Measurements from ENCODE around the gene GALNT9. TPM values are rescaled to one million over a fixed set of nuclear protein-coding genes. Genes with fewer than 3 reads are reported as not detected.

Gene GALNT9
- total RNA-seq, 1 donor from 2014 or later: not detected

- H3K4me3 ChIP-seq: no peak overlapping the region
- no peak overlapping the region for H2AFZ ChIP-seq (replicated peaks)
- H3K36me3 ChIP-seq: no peaks in the 10 kb centered on the region
- DNase-seq (ENCODE audit: low spot score): no peak
- peaks cover 5% of the 10 kb centered on the region for H3F3A ChIP-seq (ENCODE audit: low read depth)
- H3K4me3 Mint-ChIP-seq: no peak overlapping the region
- H3K27ac Mint-ChIP-seq: peak overlapping the region; percentile 21
- H3K79me2 ChIP-seq (ENCODE audit: low read depth): no peaks in the 10 kb centered on the region
- H3K4me1 Mint-ChIP-seq: peaks cover 6% of the 10 kb centered on the region
- no peaks in the 10 kb centered on the region for H3K4me1 ChIP-seq
- no peak overlapping the region for H3K27ac ChIP-seq
- no peaks in the 10 kb centered on the region for H3K9me3 ChIP-seq (ENCODE audit: low read depth)
- H3K27me3 Mint-ChIP-seq (ENCODE audit: insufficient read depth, low read depth): peaks cover 32% of the 10 kb centered on the region
- TF ChIP-seq CTCF (IDR thresholded peaks at IDR 0.05): no peak
- TF ChIP-seq EZH2 (IDR thresholded peaks at IDR 0.05): no peak
- no peak for TF ChIP-seq EZH2phosphoT487 (IDR thresholded peaks at IDR 0.05)
- H4K20me1 ChIP-seq (ENCODE audit: low read depth): no peaks in the 10 kb centered on the region
- H3K9me3 Mint-ChIP-seq: peaks cover 7% of the 10 kb centered on the region
- no peak overlapping the region for H3K9ac ChIP-seq
- peaks cover 82% of the 10 kb centered on the region for H3K27me3 ChIP-seq
- no peaks in the 10 kb centered on the region for H3K36me3 Mint-ChIP-seq
- H3K4me2 ChIP-seq: no peak overlapping the region
Observed at GRCh38 chr12:132218527-132218875, 110.9 kb downstream of the GALNT9 start.

GRCh38 chr12:132217800-132218526 is 111.4 kb downstream of the GALNT9 start:
- Mint-ChIP-seq H3K27ac (no peak overlapping the region), H3K9me3 (peaks cover 11% of the 10 kb centered on the region), H3K36me3 (no peaks in the 10 kb centered on the region), H3K4me3 (no peak overlapping the region), H3K27me3 (ENCODE audit: insufficient read depth, low read depth) (peaks cover 34% of the 10 kb centered on the region), H3K4me1 (peaks cover 6% of the 10 kb centered on the region)
- H3K36me3 ChIP-seq: no peaks in the 10 kb centered on the region
- H4K20me1 ChIP-seq (ENCODE audit: low read depth): no peaks in the 10 kb centered on the region
- H3K27me3 ChIP-seq: peaks cover 87% of the 10 kb centered on the region
- H3K27ac ChIP-seq: no peak overlapping the region
- no peaks in the 10 kb centered on the region for H3K79me2 ChIP-seq (ENCODE audit: low read depth)
- no peak overlapping the region for H3K9ac ChIP-seq
- H3K4me1 ChIP-seq: no peaks in the 10 kb centered on the region
- H2AFZ ChIP-seq (replicated peaks): no peak overlapping the region
- no peaks in the 10 kb centered on the region for H3K9me3 ChIP-seq (ENCODE audit: low read depth)
- peaks cover 5% of the 10 kb centered on the region for H3F3A ChIP-seq (ENCODE audit: low read depth)
- H3K4me3 ChIP-seq: no peak overlapping the region
- TF ChIP-seq EZH2 (IDR thresholded peaks at IDR 0.05): no peak
- no peak for TF ChIP-seq EZH2phosphoT487 (IDR thresholded peaks at IDR 0.05)
- TF ChIP-seq CTCF (IDR thresholded peaks at IDR 0.05): no peak
- no peak overlapping the region for H3K4me2 ChIP-seq
- no peak for DNase-seq (ENCODE audit: low spot score)

DNA sequence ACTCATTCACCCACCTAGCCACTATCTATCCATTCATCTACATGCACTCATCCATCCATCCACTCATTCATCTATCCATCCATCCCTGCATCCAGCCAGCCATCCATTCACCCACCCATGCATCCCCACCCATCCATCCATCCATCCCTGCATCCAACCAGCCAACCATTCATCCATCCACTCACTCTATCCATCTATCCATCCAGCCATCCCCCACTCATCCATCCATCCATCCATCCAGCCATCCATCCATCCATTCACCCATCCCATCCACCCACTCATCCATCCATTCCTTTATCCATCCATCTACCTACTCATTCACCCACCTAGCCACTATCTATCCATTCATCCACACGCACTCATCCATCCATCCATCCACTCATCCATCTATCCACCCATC is 112.0 kb downstream of the GALNT9 start:
- H3K4me1 Mint-ChIP-seq: peaks cover 4% of the 10 kb centered on the region
- Histone ChIP-seq H3K4me2 (no peak overlapping the region), H3K27ac (no peak overlapping the region), H3K79me2 (ENCODE audit: low read depth) (no peaks in the 10 kb centered on the region), H3K27me3 (peaks cover 86% of the 10 kb centered on the region), H3F3A (ENCODE audit: low read depth) (peaks cover 5% of the 10 kb centered on the region), H3K9ac (no peak overlapping the region), H3K4me1 (no peaks in the 10 kb centered on the region), H2AFZ (replicated peaks) (no peak overlapping the region), H3K36me3 (no peaks in the 10 kb centered on the region), H3K9me3 (ENCODE audit: low read depth) (no peaks in the 10 kb centered on the region), H3K4me3 (no peak overlapping the region), H4K20me1 (ENCODE audit: low read depth) (no peaks in the 10 kb centered on the region)
- peaks cover 11% of the 10 kb centered on the region for H3K9me3 Mint-ChIP-seq
- TF ChIP-seq EZH2phosphoT487 (IDR thresholded peaks at IDR 0.05) (no peak), CTCF (IDR thresholded peaks at IDR 0.05) (no peak), EZH2 (IDR thresholded peaks at IDR 0.05) (no peak)
- no peak overlapping the region for H3K4me3 Mint-ChIP-seq
- H3K36me3 Mint-ChIP-seq: no peaks in the 10 kb centered on the region
- H3K27me3 Mint-ChIP-seq (ENCODE audit: insufficient read depth, low read depth): peaks cover 32% of the 10 kb centered on the region
- DNase-seq (ENCODE audit: low spot score): no peak
- no peak overlapping the region for H3K27ac Mint-ChIP-seq
